ENCODE measurements around the gene PPHLN1. TPM values are rescaled to one million over a fixed set of nuclear protein-coding genes. Genes with fewer than 3 reads are reported as not detected.

PPHLN1 gene
- total RNA-seq, 2 donors from 2014 or later: 36.8 to 39.7 TPM

GRCh38 chr12:42444192-42444943 lies 118.4 kb downstream of the PPHLN1 start:
- Histone ChIP-seq H3K36me3 (no peaks in the 10 kb centered on the region), H3K27me3 (no peaks in the 10 kb centered on the region), H3K4me1 (no peaks in the 10 kb centered on the region), H3K4me3 (no peak overlapping the region), H3K9ac (ENCODE audit: low read depth in 2 of 2, low read length in 2 of 2) (no peak overlapping the region), H3K9me3 (no peaks in the 10 kb centered on the region), H3K27ac (no peak overlapping the region)
- intact Hi-C loops (cut with DNase I): no loop called here
- TF ChIP-seq CTCF (IDR thresholded peaks at IDR 0.05): no peak
- DNase-seq: no peak

DNA sequence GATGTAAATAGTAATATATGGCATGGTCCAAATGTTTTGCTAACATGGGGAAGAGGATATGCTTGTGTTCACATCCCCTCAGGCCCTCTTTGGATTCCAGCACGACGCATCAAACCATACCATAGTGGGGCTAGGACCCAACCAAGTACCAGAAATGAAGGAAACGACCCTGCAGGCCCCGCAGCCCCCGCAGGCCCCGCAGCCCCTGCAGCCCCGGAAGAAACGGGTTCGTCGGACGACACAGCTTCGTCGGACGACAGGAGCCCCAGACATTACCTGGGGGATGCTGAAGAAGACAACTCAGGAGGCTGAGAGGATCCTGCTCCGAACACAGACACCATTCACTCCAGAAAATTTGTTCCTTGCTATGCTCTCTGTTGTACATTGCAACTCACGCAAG lies 119.9 kb downstream of the PPHLN1 start:
- H3K9me3 ChIP-seq: no peaks in the 10 kb centered on the region
- H3K4me3 ChIP-seq: no peak overlapping the region
- H3K9ac ChIP-seq (ENCODE audit: low read depth in 2 of 2, low read length in 2 of 2): no peak overlapping the region
- H3K27ac ChIP-seq: no peak overlapping the region
- intact Hi-C loops (cut with DNase I): no loop called here
- no peak for DNase-seq
- no peaks in the 10 kb centered on the region for H3K4me1 ChIP-seq
- no peak for TF ChIP-seq CTCF (IDR thresholded peaks at IDR 0.05)
- H3K36me3 ChIP-seq: no peaks in the 10 kb centered on the region
- H3K27me3 ChIP-seq: no peaks in the 10 kb centered on the region

GRCh38 chr12:42446761-42447160 lies 120.8 kb downstream of the PPHLN1 start:
- Histone ChIP-seq H3K9ac (ENCODE audit: low read depth in 2 of 2, low read length in 2 of 2) (no peak overlapping the region), H3K36me3 (no peaks in the 10 kb centered on the region), H3K27ac (no peak overlapping the region), H3K4me3 (no peak overlapping the region), H3K27me3 (no peaks in the 10 kb centered on the region), H3K9me3 (no peaks in the 10 kb centered on the region), H3K4me1 (no peaks in the 10 kb centered on the region)
- intact Hi-C loops (cut with DNase I): no loop called here
- no peak for TF ChIP-seq CTCF (IDR thresholded peaks at IDR 0.05)
- no peak for DNase-seq

- Histone ChIP-seq H3K9me3 (no peaks in the 10 kb centered on the region), H3K4me3 (no peak overlapping the region), H3K4me1 (no peaks in the 10 kb centered on the region), H3K9ac (ENCODE audit: low read depth in 2 of 2, low read length in 2 of 2) (no peak overlapping the region), H3K27me3 (no peaks in the 10 kb centered on the region), H3K27ac (no peak overlapping the region), H3K36me3 (no peaks in the 10 kb centered on the region)
- TF ChIP-seq CTCF (IDR thresholded peaks at IDR 0.05): no peak
- intact Hi-C loops (cut with DNase I): no loop called here
- DNase-seq: no peak
Measured at GRCh38 chr12:42447371-42447786, 121.4 kb downstream of the PPHLN1 start.

- Histone ChIP-seq H3K4me3 (no peak overlapping the region), H3K36me3 (no peaks in the 10 kb centered on the region), H3K9ac (ENCODE audit: low read depth in 2 of 2, low read length in 2 of 2) (no peak overlapping the region), H3K27me3 (no peaks in the 10 kb centered on the region), H3K9me3 (no peaks in the 10 kb centered on the region), H3K4me1 (no peaks in the 10 kb centered on the region), H3K27ac (no peak overlapping the region)
- DNase-seq: no peak
- intact Hi-C loops (cut with DNase I): no loop called here
- TF ChIP-seq CTCF (IDR thresholded peaks at IDR 0.05): no peak
Measured at GRCh38 chr12:42448841-42449240, 122.9 kb downstream of the PPHLN1 start.

Data from colonic mucosa (tissue), 4 donors.